NCI-H1930 (cell line): ENCODE data around the gene PLEKHN1.

Experiments used
- DNase-seq, 2 experiments: peaks; one replicate each; lab custom pipeline; 2025; lab: John Stamatoyannopoulos, UW

The PLEKHN1 gene, protein sequence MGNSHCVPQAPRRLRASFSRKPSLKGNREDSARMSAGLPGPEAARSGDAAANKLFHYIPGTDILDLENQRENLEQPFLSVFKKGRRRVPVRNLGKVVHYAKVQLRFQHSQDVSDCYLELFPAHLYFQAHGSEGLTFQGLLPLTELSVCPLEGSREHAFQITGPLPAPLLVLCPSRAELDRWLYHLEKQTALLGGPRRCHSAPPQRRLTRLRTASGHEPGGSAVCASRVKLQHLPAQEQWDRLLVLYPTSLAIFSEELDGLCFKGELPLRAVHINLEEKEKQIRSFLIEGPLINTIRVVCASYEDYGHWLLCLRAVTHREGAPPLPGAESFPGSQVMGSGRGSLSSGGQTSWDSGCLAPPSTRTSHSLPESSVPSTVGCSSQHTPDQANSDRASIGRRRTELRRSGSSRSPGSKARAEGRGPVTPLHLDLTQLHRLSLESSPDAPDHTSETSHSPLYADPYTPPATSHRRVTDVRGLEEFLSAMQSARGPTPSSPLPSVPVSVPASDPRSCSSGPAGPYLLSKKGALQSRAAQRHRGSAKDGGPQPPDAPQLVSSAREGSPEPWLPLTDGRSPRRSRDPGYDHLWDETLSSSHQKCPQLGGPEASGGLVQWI

DNA sequence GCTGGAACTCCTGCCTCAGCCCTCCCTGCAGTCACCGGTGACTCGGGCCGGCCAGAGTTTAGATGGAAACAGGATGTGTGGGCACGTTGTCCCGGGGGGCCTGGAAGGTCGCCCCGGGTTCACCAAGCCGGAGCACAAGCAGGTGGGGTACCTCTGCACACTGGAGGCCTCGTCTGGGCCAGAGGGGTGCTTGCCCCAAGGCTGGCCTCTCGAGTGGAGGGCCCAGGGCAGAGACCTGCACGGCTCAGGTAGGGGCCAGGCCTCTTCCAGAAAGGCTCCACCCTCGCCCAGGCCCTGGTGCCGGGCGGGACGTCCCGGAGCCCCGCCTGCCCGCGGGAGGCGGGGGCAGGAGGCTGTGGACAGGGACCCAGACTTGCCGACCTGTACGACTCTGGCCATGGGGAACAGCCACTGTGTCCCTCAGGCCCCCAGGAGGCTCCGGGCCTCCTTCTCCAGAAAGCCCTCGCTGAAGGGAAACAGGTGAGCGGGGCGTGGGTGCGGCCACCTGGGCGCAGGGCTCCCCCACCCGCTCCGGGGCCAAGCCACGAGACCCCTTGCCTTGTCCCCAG, at the start of gene PLEKHN1:
Gene PLEKHN1 (plus strand): TSS at position 348 of the 569 bp plus-strand sequence. CDS start 50 bp downstream, at position 398.
- no peak for DNase-seq

GRCh38 chr1:917076-917459, 49.2 kb upstream of the PLEKHN1 start:
- no peak for DNase-seq

- no peak for DNase-seq
These were observed 48.7 kb upstream of the PLEKHN1 start for GRCh38 chr1:917466-918091.

- no peak for DNase-seq
These were observed 47.9 kb upstream of the PLEKHN1 start for GRCh38 chr1:918353-918752.

DNA sequence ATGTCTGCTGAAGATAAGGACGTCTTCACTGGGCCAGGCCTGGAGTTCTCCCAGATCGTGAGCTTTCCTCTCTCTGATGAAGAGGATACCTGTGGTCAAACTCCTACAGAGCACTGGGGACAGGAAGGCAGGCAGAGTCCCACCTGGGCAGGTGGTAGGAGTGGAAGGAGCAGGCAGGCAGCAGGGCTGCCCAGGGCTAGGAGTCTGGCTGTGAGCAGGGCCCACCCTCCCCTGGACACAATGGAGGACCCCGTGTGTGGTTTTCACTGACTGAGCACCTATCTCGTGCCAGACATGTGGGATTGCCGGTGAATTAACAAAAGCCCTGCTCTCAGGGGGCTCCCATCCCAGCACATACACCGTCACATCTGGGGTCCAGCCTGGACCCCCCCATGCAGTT, 47.4 kb upstream of the PLEKHN1 start:
- no peak for DNase-seq

DNA sequence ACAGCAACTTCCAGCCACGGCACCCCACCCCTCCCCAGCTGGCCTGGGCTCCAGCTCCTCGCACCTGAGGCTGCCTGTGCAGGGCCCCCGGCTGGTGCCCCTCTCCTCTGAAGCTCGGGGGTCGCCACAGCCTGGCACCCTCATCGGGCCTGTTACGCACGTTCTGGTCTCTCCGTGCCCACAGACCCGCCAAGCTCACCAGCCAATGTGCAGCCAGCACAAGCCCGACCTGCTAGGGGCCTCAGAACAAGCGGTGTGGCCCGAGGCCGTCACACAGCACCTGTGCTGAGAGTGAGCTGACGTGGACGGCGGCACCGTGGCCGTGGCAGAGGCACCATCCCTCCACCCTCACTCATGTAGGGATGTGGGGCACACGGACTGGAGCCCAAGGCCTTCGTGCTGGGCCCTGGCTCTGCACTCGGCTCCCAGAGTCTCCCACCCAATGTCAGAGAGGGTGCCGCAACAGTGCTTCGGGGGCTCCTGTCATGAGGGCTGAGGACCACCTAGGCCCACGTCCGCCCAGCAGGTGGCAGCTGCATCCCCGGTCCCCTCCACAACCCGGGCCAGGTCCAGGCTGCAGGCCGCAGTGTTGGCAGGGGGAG, 46.9 kb upstream of the PLEKHN1 start:
- DNase-seq = no peak

GRCh38 chr1:920010-920409, 46.3 kb upstream of the PLEKHN1 start:
- DNase-seq = no peak

DNA sequence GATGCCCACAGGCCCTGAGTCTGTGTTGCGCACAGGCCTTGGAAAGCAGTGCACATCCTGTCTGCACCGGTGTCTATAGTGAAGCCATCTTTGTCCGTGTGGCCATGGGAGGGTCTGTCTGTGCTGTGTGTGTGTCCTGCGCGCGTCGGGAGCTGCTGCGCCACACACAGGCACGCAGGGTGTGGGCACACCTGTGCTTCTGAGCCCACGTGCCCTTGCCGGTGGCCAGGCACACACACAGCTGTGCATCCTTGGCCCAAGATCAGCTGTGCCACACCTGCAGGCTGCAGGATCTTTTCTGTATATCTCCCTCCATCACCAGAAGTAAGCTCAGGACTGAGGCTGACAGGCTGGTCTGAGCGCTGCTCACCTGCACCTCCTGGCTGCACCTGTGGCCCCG, 45.8 kb upstream of the PLEKHN1 start:
- no peak for DNase-seq

DNA sequence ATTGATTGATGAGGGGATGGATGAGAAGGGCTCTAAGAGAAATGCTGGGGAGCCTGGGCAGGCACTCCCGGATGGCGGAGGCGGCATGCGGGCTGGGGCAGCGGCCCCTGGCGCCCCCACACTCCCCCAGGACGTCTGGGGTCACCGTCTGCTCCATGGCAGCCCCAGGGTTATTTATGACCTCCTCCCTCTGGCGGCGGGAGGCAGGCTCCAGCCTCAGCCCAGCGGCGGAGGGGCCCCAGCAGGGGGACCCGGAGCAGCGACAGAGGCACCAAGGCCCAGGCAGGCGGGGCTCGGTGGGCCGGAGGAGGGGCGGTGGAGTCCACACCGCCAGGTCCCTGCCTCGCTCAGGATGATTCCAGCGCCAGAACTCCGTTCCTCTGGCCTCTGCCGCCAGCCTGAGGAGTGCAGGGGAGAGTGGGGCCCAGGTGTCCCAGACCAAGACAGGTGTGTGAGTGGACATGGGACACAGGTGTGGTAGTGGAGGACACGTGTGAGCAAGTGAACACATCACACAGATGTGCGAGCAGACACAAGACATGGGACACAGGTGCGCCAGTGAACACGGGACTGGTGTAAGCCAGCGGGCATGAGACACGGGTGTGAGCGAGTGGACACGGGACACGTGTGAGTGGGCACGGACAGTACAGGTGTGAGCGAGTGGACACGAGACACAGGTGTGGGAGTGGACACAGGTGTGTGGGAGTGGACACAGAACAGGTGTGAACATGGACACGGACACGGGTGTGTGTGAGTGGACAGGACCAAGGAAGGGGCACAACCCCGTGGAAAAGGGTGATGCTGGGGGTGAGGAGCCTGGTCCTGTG, 45.1 kb upstream of the PLEKHN1 start:
- DNase-seq = peak; percentile 74 to 91

DNA sequence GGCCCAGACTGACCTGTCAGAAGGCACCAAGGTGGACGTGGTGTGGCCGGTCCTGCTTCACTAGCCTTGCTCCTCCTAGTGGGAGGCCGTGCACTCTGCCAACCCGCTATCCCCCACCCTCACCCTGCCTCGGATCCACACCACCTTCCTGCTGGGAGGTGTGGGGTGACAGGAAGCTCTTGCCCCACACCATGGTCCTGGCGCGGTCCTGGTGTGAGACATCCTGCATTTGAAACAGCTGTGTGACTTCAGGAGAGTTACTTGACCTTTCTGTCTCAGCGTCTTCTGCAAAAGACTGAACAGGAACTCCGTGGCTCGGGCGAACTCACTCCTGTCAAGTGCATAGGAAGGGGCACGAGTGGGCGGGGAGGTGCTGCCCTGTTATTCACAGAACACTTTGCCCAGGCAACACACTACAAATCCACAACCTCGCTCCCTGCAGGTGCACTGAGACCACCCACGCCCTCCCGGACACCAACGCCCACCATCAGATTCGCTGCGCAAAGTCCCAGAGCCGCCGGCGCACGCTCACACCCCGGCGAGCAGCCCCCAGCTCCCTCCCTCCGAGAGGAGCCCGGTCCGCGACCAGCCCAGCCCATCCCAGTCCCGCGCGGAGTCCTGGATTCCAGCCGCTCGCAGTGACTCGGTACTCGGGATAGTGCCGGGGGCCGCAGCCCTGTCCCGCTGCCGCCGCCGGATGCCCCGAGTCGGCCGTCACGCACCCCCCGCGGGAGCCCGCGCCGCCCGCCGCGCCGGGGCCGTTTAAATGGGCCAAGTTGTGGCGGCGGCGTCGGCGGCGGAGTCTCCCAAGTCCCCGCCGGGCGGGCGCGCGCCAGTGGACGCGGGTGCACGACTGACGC, 42.9 kb upstream of the PLEKHN1 start, which contains the start of gene SAMD11:
Gene SAMD11 (plus strand): TSS at position 793 of the 860 bp plus-strand sequence. CDS start 509 bp downstream, outside the sequence.
- peak; percentile 76 to 90 for DNase-seq

- DNase-seq = no peak
These were observed 42.2 kb upstream of the PLEKHN1 start for GRCh38 chr1:923991-924655.

DNA sequence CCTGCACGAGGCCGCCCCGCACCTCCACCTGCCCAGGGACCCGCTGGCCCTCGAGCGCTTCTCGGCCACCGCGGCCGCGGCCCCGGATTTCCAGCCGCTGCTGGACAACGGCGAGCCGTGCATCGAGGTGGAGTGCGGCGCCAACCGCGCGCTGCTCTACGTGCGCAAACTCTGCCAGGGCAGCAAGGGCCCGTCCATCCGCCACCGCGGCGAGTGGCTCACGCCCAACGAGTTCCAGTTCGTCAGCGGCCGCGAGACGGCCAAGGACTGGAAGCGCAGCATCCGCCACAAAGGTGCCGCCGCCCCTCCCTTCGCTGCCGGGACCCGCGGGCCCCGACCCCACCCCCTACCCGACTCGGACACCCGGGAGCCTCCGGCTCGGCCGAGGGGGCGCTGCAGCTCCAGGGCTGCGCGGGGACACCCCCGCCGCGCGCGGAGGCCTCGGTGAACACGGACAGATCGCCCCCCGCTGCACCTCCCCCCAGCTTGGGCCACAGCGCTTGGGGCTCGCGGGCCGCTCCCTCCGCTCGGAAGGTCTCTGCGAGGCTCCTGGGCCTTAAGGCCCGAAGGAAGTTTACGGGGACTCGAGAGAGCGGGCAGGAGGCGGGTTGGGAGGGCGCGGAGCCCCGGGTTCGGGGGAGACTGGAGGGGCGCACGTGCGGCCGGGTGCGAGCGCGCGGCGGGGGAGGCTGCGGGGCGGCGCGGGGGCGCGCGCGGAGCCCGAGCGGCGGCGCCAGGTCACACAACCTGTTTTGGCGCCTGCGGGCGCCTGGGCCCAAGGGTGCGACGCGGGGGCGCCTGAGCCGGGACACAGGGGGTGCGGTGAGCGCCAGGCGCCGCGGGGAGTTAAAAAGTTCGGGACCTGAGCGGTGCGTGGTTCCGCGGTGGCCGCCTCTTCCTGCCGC, 41.4 kb upstream of the PLEKHN1 start:
- DNase-seq = peak in 1 of 2 experiments; percentile 70

DNA sequence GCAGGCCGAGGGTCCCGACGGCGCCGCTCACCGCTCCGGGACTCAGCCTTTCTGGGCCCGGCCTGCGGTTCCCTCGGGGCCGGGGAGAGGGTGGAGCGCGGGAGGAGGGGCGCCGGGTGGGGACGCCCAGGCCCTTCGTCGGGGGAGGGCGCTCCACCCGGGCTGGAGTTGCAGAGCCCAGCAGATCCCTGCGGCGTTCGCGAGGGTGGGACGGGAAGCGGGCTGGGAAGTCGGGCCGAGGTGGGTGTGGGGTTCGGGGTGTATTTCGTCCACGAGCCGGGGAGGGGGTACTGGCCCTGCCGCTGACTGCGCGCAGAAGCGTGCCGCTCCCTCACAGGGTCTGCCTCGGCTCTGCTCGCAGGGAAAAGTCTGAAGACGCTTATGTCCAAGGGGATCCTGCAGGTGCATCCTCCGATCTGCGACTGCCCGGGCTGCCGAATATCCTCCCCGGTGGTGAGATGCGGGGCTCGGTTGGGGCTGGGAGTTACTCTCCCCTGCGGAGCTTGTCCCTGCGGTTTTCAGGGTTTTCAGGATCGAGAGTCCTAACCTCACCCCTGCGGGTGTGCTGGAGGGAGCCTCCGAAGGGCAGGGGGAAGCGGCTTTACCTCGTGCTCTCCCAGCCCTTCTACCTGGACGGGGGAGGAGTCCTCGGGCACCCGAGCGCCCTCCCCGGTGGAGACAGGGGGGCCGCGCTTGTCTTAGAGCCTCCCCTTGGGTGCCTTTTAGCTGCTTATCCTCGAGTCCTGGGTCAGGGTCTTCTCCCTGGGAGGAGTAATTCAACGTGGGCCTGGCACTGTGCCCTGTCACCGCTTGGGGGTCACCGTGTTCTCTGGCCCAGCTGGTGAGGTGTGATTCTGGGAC, 40.5 kb upstream of the PLEKHN1 start:
- peak in 1 of 2 experiments; percentile 40 for DNase-seq

DNA sequence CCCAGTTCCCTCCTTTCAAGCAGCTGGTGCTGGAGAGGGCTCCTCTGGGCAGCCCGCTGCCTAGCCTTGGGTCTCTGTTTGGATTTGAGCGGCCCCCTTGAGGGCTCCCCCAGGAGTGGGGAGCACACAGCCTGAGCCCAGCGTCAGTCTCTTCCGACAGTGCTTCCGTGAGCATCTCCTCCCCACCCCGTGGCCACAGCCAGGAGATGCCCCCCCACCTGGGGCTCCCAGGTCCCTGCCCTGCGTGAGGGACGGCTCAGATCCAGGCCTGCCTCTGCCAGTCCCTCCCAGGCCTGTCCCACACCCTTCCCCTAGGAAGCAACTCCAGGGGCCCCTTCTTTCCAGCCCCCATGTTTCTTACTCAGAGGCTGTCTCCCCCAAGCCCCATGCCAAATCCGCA, 39.0 kb upstream of the PLEKHN1 start:
- no peak for DNase-seq

DNA sequence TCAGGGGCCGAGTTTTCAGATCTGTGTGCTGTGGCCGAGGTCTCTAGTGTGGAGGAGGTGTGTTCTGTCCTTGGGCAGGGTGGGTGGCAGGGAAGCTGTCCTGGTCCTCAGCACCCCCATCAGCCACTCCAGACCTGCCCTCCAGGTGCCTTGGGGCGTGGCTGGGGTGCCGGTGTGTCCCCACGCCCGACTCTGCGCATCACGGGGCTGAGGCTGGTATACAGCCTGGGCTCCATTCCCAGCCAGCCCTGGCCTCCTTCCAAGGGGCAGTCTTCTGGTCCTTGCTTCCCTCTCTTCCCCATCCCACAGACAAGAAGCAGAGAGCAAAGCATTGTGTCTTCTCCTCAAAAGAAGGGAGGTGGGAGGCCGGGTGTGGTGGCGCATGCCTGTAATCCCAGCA, 38.5 kb upstream of the PLEKHN1 start:
- no peak for DNase-seq

- no peak for DNase-seq
These were observed 37.2 kb upstream of the PLEKHN1 start for GRCh38 chr1:928825-929661.
